Endodermal cell (in vitro differentiated cells): Measurements from ENCODE around the gene OR10G8. TPM values are rescaled to one million over a fixed set of nuclear protein-coding genes. Genes with fewer than 3 reads are reported as not detected.

ENCODE experiments used
- DNase-seq: peaks from one replicate; pipeline ENCODE4 v3.0.0-alpha.2; 2017
- H3K27ac ChIP-seq: 2 replicates; pipeline ENCODE4 v1.5.1; 2013; ENCODE audit warnings: mild to moderate bottlenecking, low read depth, low read length, moderate library complexity
- H3K27me3 ChIP-seq: 2 replicates; pipeline ENCODE4 v1.6.1; 2013; ENCODE audit warnings: mild to moderate bottlenecking, low read length, moderate library complexity; ENCODE audit not compliant: insufficient read depth, control insufficient read depth, poor library complexity, severe bottlenecking
- H3K36me3 ChIP-seq: 2 replicates; pipeline ENCODE4 v1.7.0; 2013; ENCODE audit warnings: mild to moderate bottlenecking, low read length, moderate library complexity; ENCODE audit not compliant: control insufficient read depth, insufficient read depth
- H3K4me1 ChIP-seq: one replicate; pipeline ENCODE4 v1.7.0; 2013; ENCODE audit warnings: low read length; ENCODE audit not compliant: control insufficient read depth, insufficient read depth
- H3K4me3 ChIP-seq: 2 replicates; pipeline ENCODE4 v1.5.1; 2013; ENCODE audit warnings: mild to moderate bottlenecking, low read length, moderate library complexity
- H3K9ac ChIP-seq: 2 replicates; pipeline ENCODE4 v1.6.1; 2013; ENCODE audit warnings: mild to moderate bottlenecking, low read length, moderate library complexity; ENCODE audit not compliant: poor library complexity, severe bottlenecking; ENCODE audit errors: extremely low read depth
- H3K9me3 ChIP-seq: 2 replicates; pipeline ENCODE4 v1.6.1; 2013; ENCODE audit warnings: mild to moderate bottlenecking, low read length, moderate library complexity; ENCODE audit not compliant: control insufficient read depth
- H3K27ac Mint-ChIP-seq: 2 replicates; pipeline ENCODE4 v1.8.0; 2020; ENCODE audit warnings: mixed read lengths
- H3K27me3 Mint-ChIP-seq: 2 replicates; pipeline ENCODE4 v1.8.0; 2021; ENCODE audit warnings: mild to moderate bottlenecking, mixed read lengths; ENCODE audit not compliant: insufficient read depth
- H3K36me3 Mint-ChIP-seq: 2 replicates; pipeline ENCODE4 v1.8.0; 2020; ENCODE audit warnings: low read depth, mixed read lengths
- H3K4me1 Mint-ChIP-seq: 2 replicates; pipeline ENCODE4 v1.8.0; 2020; ENCODE audit warnings: mixed read lengths
- H3K4me3 Mint-ChIP-seq: 2 replicates; pipeline ENCODE4 v1.8.0; 2020; ENCODE audit warnings: mild to moderate bottlenecking, moderate library complexity, mixed read lengths
- H3K9me3 Mint-ChIP-seq: 2 replicates; pipeline ENCODE4 v1.8.0; 2020; ENCODE audit warnings: mild to moderate bottlenecking, mixed read lengths
- WGBS, 2 experiments: methylation state at CpG; one replicate each; pipeline versions ENCODE4 v1.1.5 to v1.1.7; 2013; ENCODE audit warnings: missing lambda C conversion rate in 2 of 2, mixed read lengths in 1 of 2; ENCODE audit not compliant: insufficient coverage in 1 of 2, insufficient read length in 1 of 2; 5-methylcytosine and 5-hydroxymethylcytosine counted together
- total RNA-seq, 2 donors: library from RNA; stranded (reverse); fragmentation: NEBNext Ultra II Directional in 1 of 2; extraction: Animal tissue kit (Norgen Biotek cat#: 25700) in 1 of 2; gene quantifications; 2 replicates in 1 of 2; 3 replicates in 1 of 2; pipeline ENCODE4 v1.2.1, GENCODE V29; 2021
- TF ChIP-seq, protein P1 (sequence below): fragments of 200-600 bp; sonication (generic); conservative IDR thresholded peaks from 2 replicates; pipeline ENCODE4 v1.5.0; 2021; ENCODE audit warnings: antibody characterized with exemption, mild to moderate bottlenecking

The OR10G8 gene
- total RNA-seq, 2 donors from 2014 or later: not detected

GRCh38 chr11:124069429-124070401 lies 43.1 kb downstream of the OR10G8 start:
- no peaks in the 10 kb centered on the region for H3K9me3 ChIP-seq
- 76 to 82% methylated on average over 15 to 26 of the region's 28 CpGs for WGBS, 2 experiments
- no peaks in the 10 kb centered on the region for H3K36me3 ChIP-seq
- no peak overlapping the region for H3K9ac ChIP-seq
- H3K4me3 ChIP-seq: no peak overlapping the region
- H3K27ac ChIP-seq: no peak overlapping the region
- H3K27me3 ChIP-seq: no peaks in the 10 kb centered on the region
- Mint-ChIP-seq H3K9me3 (no peaks in the 10 kb centered on the region), H3K27ac (peak overlapping the region; percentile 90), H3K27me3 (peaks cover 2% of the 10 kb centered on the region), H3K36me3 (no peaks in the 10 kb centered on the region), H3K4me3 (peak overlapping the region; percentile 49), H3K4me1 (peaks cover 22% of the 10 kb centered on the region)
- peak; percentile 92 for DNase-seq
- H3K4me1 ChIP-seq: peaks cover 6% of the 10 kb centered on the region
- TF ChIP-seq, protein P1, sequence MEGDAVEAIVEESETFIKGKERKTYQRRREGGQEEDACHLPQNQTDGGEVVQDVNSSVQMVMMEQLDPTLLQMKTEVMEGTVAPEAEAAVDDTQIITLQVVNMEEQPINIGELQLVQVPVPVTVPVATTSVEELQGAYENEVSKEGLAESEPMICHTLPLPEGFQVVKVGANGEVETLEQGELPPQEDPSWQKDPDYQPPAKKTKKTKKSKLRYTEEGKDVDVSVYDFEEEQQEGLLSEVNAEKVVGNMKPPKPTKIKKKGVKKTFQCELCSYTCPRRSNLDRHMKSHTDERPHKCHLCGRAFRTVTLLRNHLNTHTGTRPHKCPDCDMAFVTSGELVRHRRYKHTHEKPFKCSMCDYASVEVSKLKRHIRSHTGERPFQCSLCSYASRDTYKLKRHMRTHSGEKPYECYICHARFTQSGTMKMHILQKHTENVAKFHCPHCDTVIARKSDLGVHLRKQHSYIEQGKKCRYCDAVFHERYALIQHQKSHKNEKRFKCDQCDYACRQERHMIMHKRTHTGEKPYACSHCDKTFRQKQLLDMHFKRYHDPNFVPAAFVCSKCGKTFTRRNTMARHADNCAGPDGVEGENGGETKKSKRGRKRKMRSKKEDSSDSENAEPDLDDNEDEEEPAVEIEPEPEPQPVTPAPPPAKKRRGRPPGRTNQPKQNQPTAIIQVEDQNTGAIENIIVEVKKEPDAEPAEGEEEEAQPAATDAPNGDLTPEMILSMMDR: peak; percentile 84

DNA sequence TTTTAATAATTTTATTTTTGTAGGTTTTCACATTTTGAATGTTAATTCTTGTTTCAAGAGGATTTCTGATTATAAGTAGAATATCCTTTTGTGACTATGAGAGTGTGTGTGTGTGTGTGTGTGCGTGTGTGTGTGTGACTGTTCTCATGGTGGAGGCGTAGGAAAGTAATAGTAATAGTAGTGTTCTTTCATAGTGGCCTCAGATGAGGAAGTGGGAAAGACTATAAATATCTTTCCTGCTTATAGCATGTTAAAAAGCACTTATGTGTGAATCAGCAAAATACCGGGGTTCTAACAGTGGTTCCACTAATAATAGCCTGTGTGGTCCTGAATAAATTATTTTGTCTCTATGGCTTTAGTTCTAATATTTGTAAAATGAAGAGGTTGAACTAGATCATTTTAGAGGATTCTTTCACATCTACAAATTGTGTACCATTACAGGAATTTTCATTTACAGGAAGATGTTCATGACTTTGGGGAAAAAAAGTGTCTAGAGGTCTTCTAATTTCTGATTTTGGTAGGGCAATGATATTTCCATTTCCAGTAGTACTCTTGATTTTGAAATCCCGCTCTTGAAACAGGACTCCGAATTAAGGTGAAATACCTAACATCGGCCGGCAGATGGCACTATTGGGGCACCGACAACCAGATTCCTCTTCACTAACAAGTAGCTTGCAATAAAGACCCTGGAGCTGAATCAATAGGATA lies 44.5 kb downstream of the OR10G8 start:
- Histone ChIP-seq H3K4me3 (no peak overlapping the region), H3K9me3 (no peaks in the 10 kb centered on the region), H3K9ac (no peak overlapping the region), H3K27ac (no peak overlapping the region), H3K27me3 (no peaks in the 10 kb centered on the region), H3K4me1 (peaks cover 6% of the 10 kb centered on the region), H3K36me3 (no peaks in the 10 kb centered on the region)
- no peak overlapping the region for H3K4me3 Mint-ChIP-seq
- H3K27ac Mint-ChIP-seq: no peak overlapping the region
- WGBS, 2 experiments: 9 to 11% methylated on average over 4 to 8 of the region's 8 CpGs
- peaks cover 22% of the 10 kb centered on the region for H3K4me1 Mint-ChIP-seq
- DNase-seq: peak; percentile 92
- TF ChIP-seq, protein P1: peak; percentile 90
- peaks cover 4% of the 10 kb centered on the region for H3K27me3 Mint-ChIP-seq
- no peaks in the 10 kb centered on the region for H3K9me3 Mint-ChIP-seq
- no peaks in the 10 kb centered on the region for H3K36me3 Mint-ChIP-seq

DNA sequence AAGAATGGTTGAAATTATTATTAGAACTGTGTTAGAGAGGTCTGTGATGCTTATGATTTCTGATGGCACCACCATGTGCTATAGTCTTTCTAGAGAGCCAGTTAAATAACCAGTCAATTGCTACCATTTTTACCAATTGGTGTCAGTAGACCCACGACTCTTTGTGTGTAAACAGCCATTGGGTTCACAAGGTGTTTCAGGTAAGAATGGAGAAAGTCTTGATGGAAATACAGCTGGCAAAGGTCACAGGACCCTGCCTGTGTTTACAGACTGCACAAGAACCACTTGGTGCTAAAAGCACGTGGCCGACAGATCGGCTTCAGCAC lies 45.0 kb downstream of the OR10G8 start:
- H3K4me1 ChIP-seq: peaks cover 6% of the 10 kb centered on the region
- no peak overlapping the region for H3K27ac ChIP-seq
- peak; percentile 46 for DNase-seq
- TF ChIP-seq, protein P1: peak; percentile 4
- no peaks in the 10 kb centered on the region for H3K9me3 ChIP-seq
- H3K9me3 Mint-ChIP-seq: no peaks in the 10 kb centered on the region
- no peak overlapping the region for H3K4me3 ChIP-seq
- H3K27me3 Mint-ChIP-seq: peaks cover 4% of the 10 kb centered on the region
- H3K4me1 Mint-ChIP-seq: peaks cover 23% of the 10 kb centered on the region
- H3K4me3 Mint-ChIP-seq: no peak overlapping the region
- 89 to 97% methylated on average over 4 of the region's 4 CpGs for WGBS, 2 experiments
- no peak overlapping the region for H3K27ac Mint-ChIP-seq
- no peaks in the 10 kb centered on the region for H3K36me3 Mint-ChIP-seq
- H3K36me3 ChIP-seq: no peaks in the 10 kb centered on the region
- no peaks in the 10 kb centered on the region for H3K27me3 ChIP-seq
- no peak overlapping the region for H3K9ac ChIP-seq
